ENCODE data around the gene IL18R1. TPM values are rescaled to one million over a fixed set of nuclear protein-coding genes. Genes with fewer than 3 reads are reported as not detected.

The IL18R1 gene
- total and polyA plus RNA-seq, 4 donors: 4.8 to 12.7 (median 5.9) TPM

DNA sequence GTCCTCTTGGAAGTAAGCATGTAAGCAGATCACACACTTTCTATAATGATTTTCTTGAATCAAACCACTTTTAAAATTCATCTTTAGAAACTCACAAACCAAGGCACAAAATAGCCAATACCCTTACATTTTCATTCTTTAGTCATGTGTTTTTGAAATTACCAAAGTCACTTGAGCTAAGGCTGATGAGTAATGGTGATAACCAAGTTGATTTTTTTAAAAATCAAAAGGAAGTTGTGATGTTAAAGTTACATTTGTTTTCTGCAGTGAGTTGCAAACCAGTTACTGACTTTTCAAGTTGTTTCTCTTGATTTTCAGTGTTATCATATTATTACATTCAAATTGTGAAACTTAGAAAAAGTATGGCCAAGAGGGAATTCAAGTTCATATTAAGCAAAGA is 45.9 kb downstream of the IL18R1 start (continued):
- TF ChIP-seq, protein P1, sequence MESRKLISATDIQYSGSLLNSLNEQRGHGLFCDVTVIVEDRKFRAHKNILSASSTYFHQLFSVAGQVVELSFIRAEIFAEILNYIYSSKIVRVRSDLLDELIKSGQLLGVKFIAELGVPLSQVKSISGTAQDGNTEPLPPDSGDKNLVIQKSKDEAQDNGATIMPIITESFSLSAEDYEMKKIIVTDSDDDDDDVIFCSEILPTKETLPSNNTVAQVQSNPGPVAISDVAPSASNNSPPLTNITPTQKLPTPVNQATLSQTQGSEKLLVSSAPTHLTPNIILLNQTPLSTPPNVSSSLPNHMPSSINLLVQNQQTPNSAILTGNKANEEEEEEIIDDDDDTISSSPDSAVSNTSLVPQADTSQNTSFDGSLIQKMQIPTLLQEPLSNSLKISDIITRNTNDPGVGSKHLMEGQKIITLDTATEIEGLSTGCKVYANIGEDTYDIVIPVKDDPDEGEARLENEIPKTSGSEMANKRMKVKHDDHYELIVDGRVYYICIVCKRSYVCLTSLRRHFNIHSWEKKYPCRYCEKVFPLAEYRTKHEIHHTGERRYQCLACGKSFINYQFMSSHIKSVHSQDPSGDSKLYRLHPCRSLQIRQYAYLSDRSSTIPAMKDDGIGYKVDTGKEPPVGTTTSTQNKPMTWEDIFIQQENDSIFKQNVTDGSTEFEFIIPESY (IDR thresholded peaks at IDR 0.05): no peak
- TF ChIP-seq JUND (IDR thresholded peaks at IDR 0.05) (no peak), RXRA (IDR thresholded peaks at IDR 0.05) (no peak)

DNA sequence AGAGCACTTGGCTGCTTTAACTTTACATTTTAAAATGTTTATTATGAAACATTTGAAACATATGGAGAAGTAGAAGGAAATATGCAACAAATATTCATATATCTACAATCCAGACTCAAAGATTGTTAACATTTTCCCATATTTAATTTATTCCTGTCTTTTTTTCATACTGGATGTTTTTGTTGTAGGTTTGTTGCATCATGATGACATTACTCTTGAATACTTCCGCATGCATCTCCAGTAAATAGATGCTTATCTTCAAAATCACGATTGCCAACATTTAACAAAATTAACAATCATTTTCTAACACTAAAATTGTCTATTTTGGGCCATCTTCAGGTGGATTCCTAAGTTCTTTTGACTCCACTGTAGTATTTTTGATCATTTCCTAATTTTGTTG is 46.3 kb downstream of the IL18R1 start:
- 92% methylated on average over 2 of the region's 2 CpGs for whole genome bisulfite sequencing
- no peak for DNase-seq (ENCODE audit: low spot score)
- no peaks in the 10 kb centered on the region for H3K4me1 ChIP-seq (ENCODE audit: control insufficient read depth in 4 of 4, insufficient read depth in 4 of 4, low read length in 3 of 4)
- H3K27ac ChIP-seq (ENCODE audit: low read depth in 1 of 2, low read length in 2 of 2): no peak overlapping the region
- no peaks in the 10 kb centered on the region for H3K36me3 ChIP-seq (ENCODE audit: control insufficient read depth in 4 of 4, insufficient read depth in 3 of 4, low read depth in 1 of 4, low read length in 3 of 4)
- no peaks in the 10 kb centered on the region for H3K27me3 ChIP-seq (ENCODE audit: control insufficient read depth in 4 of 4, insufficient read depth in 4 of 4, low read length in 3 of 4)
- TF ChIP-seq JUND (IDR thresholded peaks at IDR 0.05) (no peak), HNF4A (conservative IDR thresholded peaks at IDR 0.05) (no peak), FOXA2 (IDR thresholded peaks at IDR 0.05) (no peak)
- TF ChIP-seq, protein P2, sequence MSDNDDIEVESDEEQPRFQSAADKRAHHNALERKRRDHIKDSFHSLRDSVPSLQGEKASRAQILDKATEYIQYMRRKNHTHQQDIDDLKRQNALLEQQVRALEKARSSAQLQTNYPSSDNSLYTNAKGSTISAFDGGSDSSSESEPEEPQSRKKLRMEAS (IDR thresholded peaks at IDR 0.05): no peak
- TF ChIP-seq, protein P3, sequence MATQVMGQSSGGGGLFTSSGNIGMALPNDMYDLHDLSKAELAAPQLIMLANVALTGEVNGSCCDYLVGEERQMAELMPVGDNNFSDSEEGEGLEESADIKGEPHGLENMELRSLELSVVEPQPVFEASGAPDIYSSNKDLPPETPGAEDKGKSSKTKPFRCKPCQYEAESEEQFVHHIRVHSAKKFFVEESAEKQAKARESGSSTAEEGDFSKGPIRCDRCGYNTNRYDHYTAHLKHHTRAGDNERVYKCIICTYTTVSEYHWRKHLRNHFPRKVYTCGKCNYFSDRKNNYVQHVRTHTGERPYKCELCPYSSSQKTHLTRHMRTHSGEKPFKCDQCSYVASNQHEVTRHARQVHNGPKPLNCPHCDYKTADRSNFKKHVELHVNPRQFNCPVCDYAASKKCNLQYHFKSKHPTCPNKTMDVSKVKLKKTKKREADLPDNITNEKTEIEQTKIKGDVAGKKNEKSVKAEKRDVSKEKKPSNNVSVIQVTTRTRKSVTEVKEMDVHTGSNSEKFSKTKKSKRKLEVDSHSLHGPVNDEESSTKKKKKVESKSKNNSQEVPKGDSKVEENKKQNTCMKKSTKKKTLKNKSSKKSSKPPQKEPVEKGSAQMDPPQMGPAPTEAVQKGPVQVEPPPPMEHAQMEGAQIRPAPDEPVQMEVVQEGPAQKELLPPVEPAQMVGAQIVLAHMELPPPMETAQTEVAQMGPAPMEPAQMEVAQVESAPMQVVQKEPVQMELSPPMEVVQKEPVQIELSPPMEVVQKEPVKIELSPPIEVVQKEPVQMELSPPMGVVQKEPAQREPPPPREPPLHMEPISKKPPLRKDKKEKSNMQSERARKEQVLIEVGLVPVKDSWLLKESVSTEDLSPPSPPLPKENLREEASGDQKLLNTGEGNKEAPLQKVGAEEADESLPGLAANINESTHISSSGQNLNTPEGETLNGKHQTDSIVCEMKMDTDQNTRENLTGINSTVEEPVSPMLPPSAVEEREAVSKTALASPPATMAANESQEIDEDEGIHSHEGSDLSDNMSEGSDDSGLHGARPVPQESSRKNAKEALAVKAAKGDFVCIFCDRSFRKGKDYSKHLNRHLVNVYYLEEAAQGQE (IDR thresholded peaks at IDR 0.05): no peak
- H3K9me3 ChIP-seq (ENCODE audit: control insufficient read depth in 4 of 4, low read length in 3 of 4): no peaks in the 10 kb centered on the region
- H3K4me3 ChIP-seq (ENCODE audit: low read depth in 1 of 3, low read length in 3 of 3): no peak overlapping the region
- H3K9ac ChIP-seq (ENCODE audit: low read depth in 1 of 2, low read length in 2 of 2): no peak overlapping the region

DNA sequence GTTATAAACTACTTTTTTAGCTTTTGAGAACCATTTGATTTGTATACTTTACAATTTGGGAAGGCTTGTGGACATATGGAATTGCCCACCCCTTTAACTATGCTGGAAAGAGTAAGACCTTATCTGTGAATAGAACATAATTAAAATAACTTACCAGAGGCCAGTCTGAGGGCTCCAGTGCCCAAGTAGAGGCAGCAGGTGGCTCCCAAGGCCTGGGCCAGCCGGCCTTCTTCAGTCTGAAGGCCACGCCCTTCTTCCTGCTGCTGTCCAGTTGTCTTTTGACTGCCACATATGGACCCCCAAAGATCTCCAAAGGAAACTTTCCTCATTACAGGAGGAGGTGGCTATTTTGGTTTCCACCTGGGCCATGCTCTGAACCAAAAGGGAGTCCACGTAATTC is 55.4 kb downstream of the IL18R1 start:
- H3K9me3 ChIP-seq (ENCODE audit: control insufficient read depth in 4 of 4, low read length in 3 of 4): no peaks in the 10 kb centered on the region
- no peak overlapping the region for H3K27ac ChIP-seq (ENCODE audit: low read depth in 1 of 2, low read length in 2 of 2)
- H3K27me3 ChIP-seq (ENCODE audit: control insufficient read depth in 4 of 4, insufficient read depth in 4 of 4, low read length in 3 of 4): no peaks in the 10 kb centered on the region
- no peaks in the 10 kb centered on the region for H3K36me3 ChIP-seq (ENCODE audit: control insufficient read depth in 4 of 4, insufficient read depth in 3 of 4, low read depth in 1 of 4, low read length in 3 of 4)
- DNase-seq (ENCODE audit: low spot score): no peak
- no peak overlapping the region for H3K9ac ChIP-seq (ENCODE audit: low read depth in 1 of 2, low read length in 2 of 2)
- no peaks in the 10 kb centered on the region for H3K4me1 ChIP-seq (ENCODE audit: control insufficient read depth in 4 of 4, insufficient read depth in 4 of 4, low read length in 3 of 4)
- 97% methylated on average over 3 of the region's 3 CpGs for WGBS
- no peak overlapping the region for H3K4me3 ChIP-seq (ENCODE audit: low read depth in 1 of 3, low read length in 3 of 3)
- TF ChIP-seq, protein P2 (IDR thresholded peaks at IDR 0.05): no peak
- TF ChIP-seq, protein P4, sequence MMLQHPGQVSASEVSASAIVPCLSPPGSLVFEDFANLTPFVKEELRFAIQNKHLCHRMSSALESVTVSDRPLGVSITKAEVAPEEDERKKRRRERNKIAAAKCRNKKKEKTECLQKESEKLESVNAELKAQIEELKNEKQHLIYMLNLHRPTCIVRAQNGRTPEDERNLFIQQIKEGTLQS (IDR thresholded peaks at IDR 0.05): no peak
- TF ChIP-seq SP1 (IDR thresholded peaks at IDR 0.05) (no peak), EGR1 (IDR thresholded peaks at IDR 0.05; ENCODE audit: low read depth in 2 of 2) (no peak), HNF4G (IDR thresholded peaks at IDR 0.05) (no peak), NR2F2 (IDR thresholded peaks at IDR 0.05) (no peak), GABPA (IDR thresholded peaks at IDR 0.05 in 1 of 2, conservative IDR thresholded peaks at IDR 0.05 in 1 of 2) (no peak), TAF1 (conservative IDR thresholded peaks at IDR 0.05) (no peak), FOXA1 (IDR thresholded peaks at IDR 0.05) (no peak), JUND (IDR thresholded peaks at IDR 0.05) (no peak), HNF4A (conservative IDR thresholded peaks at IDR 0.05) (no peak), RXRA (IDR thresholded peaks at IDR 0.05) (no peak), YY1 (IDR thresholded peaks at IDR 0.05) (no peak), RAD21 (IDR thresholded peaks at IDR 0.05) (no peak)
- TF ChIP-seq, protein P3 (IDR thresholded peaks at IDR 0.05): no peak
- TF ChIP-seq, protein P1 (IDR thresholded peaks at IDR 0.05): no peak
